IgD-negative memory B cell (primary cell): Measurements from ENCODE around the gene STXBP2. TPM values are rescaled to one million over a fixed set of nuclear protein-coding genes. Genes with fewer than 3 reads are reported as not detected.

Experiments used
- H3K27ac Mint-ChIP-seq, 3 donors: one replicate each; pipeline ENCODE4 v1.8.0; 2020 to 2022; ENCODE audit warnings: mild to moderate bottlenecking in 3 of 3, mixed read lengths in 3 of 3, moderate library complexity in 1 of 3
- H3K27me3 Mint-ChIP-seq: one replicate; pipeline ENCODE4 v1.8.0; 2021; ENCODE audit warnings: mixed read lengths
- H3K36me3 Mint-ChIP-seq: one replicate; pipeline ENCODE4 v1.8.0; 2020; ENCODE audit warnings: mild to moderate bottlenecking, mixed read lengths
- H3K4me1 Mint-ChIP-seq, 3 donors: one replicate each; pipeline ENCODE4 v1.8.0; 2020 to 2022; ENCODE audit warnings: mixed read lengths in 3 of 3, mild to moderate bottlenecking in 1 of 3
- H3K4me3 Mint-ChIP-seq, 4 donors: one replicate each; pipeline ENCODE4 v1.8.0; 2020 to 2022; ENCODE audit warnings: mild to moderate bottlenecking in 4 of 4, mixed read lengths in 4 of 4, moderate library complexity in 3 of 4
- H3K9me3 Mint-ChIP-seq, 3 donors: one replicate each; pipeline ENCODE4 v1.8.0; 2020 to 2021; ENCODE audit warnings: mixed read lengths in 3 of 3, mild to moderate bottlenecking in 1 of 3
- polyA plus RNA-seq: library from polyadenylated mRNA; unstranded; fragments of 300-500 nt; fragmentation: Illumina TruSeq; gene quantifications from one replicate; pipeline ENCODE4 v1.2.3, GENCODE V29; 2021

STXBP2 gene
- polyA plus RNA-seq, 1 donor from 2014 or later, result 70.2 TPM

DNA sequence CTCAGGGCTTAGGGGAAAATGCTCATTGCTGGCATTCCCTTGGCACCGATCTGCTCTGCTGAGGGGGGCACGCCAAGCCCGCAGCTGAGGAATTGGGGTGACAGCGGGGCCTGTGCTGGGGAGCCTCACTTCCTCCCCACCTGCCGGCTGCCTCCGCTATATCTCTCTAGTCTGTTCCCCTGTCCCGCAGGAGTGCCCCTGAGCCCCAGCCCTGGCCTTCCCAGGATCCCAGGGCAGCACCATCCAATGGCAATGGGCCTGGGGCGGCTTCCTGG is 9.5 kb downstream of the STXBP2 start:
- Mint-ChIP-seq H3K4me1 (peaks cover 0 to 1% (median 0%) of the 10 kb centered on the region in 3 donors), H3K27ac (no peak overlapping the region), H3K27me3 (no peaks in the 10 kb centered on the region), H3K9me3 (no peaks in the 10 kb centered on the region), H3K4me3 (no peak overlapping the region), H3K36me3 (no peaks in the 10 kb centered on the region)

DNA sequence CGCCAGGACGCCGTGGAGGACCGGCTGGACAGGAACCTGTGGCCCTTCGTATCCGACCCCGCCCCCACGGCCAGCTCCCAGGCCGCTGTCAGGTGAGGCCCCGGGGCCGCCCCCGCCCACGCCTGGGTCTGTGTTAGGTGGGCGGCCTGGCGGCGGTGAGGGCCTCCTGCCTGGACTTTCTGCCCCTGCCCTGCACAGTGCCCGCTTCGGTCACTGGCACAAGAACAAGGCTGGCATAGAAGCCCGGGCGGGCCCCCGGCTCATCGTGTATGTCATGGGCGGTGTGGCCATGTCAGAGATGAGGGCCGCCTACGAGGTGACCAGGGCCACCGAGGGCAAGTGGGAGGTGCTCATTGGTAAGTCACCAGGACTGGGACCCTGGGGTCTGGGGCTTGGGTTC is 10.2 kb downstream of the STXBP2 start:
- Mint-ChIP-seq H3K27ac (no peak overlapping the region), H3K27me3 (peaks cover 3% of the 10 kb centered on the region), H3K36me3 (no peaks in the 10 kb centered on the region), H3K4me3 (no peak overlapping the region), H3K4me1 (peaks cover 3 to 4% (median 3%) of the 10 kb centered on the region in 3 donors), H3K9me3 (no peaks in the 10 kb centered on the region)

DNA sequence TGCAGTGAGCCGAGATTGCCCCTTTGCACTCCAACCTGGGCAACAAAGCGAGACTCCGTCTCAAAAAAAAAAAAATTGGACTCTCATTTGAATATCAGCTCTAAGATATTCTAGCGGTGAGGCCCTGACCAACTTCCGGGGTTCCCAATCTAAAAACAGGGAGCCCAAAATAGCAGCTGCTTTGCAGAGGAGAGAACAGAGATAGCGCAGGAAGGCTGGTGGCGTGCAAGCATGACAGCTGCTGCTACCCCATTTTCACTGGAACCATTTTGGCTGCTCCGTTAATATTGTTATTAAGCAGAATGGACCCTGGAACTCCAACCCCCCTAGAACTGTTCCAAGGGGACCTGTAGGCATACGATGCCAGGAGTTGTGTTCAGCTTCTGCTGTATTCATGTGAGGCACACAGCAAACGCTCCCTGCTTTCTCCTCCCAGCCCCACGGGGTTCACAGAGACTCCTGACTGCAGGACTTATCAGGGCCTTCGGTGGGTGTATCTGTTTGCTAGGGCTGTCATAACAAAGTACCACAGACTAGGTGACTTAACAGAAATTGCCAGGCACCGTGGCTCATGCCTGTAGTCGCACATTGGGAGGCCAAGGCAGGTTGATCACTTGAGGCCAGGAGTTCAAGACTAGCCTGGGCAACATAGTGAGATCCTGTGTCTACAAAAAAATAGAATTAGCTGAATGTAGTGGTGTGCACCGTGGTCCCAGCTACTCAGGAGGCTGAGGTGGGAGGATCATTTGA is 11.5 kb downstream of the STXBP2 start:
- peaks cover 3% of the 10 kb centered on the region for H3K27me3 Mint-ChIP-seq
- H3K27ac Mint-ChIP-seq, result peak overlapping the region in 1 of 3 donors; percentile 45
- no peaks in the 10 kb centered on the region for H3K9me3 Mint-ChIP-seq
- no peaks in the 10 kb centered on the region for H3K36me3 Mint-ChIP-seq
- peak overlapping the region in 1 of 4 donors; percentile 9 for H3K4me3 Mint-ChIP-seq
- H3K4me1 Mint-ChIP-seq, result peaks cover 5 to 8% (median 7%) of the 10 kb centered on the region in 3 donors

DNA sequence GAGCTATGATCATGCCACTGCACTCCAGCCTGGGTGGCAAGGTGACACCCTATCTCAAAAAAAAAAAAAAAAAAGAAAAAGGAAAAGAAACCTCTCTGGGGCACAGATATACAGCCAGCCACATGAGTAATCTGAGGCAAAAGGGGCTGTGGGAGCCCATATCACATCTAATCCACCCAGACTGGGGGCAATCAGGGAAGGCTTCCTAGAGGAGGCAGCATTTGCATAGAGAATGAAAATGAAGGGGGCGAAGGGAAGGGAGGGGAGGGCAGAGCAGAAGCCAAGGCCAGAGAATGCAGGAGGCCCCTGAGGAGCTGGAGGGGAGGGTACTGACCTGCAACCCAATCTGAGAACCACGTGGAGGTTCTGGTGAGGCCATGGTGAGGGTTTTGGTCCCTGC is 13.2 kb downstream of the STXBP2 start:
- Mint-ChIP-seq H3K36me3 (no peaks in the 10 kb centered on the region), H3K4me3 (peak overlapping the region in 1 of 4 donors; percentile 58), H3K27me3 (peaks cover 3% of the 10 kb centered on the region)

DNA sequence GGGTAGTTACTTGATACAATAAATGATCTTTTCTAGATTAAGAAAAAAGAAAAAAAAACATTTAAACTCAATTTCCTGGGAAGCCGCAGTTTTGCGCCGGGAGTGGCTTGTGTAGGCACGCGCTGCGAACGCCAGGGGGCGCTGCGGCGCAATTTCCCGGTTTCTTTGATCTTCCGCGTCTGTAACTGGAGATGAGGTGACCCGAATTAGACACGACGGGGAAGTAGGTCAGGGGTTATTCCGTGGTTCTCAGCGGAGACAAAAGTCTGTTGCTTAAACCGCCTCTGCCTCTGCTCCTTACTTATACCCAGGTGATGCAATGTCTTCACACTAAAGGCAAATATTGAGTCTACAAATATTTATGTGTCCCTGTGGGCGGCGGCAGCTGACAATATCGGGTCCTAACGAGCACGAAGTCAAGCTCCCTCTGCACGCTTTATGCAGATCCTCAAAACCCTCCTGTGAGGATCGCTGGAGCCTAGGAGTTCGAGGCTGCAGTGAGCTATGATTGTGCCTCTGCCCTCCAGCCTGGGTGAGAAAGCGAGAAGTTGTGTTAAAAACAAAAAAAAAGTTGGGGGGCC is 15.2 kb downstream of the STXBP2 start:
- Mint-ChIP-seq H3K4me3 (peak overlapping the region; percentile 64 to 92 (median 79)), H3K4me1 (peaks cover 5 to 8% (median 7%) of the 10 kb centered on the region in 3 donors), H3K27ac (peak overlapping the region; percentile 46 to 67 (median 64)), H3K27me3 (peaks cover 3% of the 10 kb centered on the region), H3K9me3 (no peaks in the 10 kb centered on the region), H3K36me3 (no peaks in the 10 kb centered on the region)

More for the DNA sequence above, 13.2 kb downstream of the STXBP2 start:
- no peaks in the 10 kb centered on the region for H3K9me3 Mint-ChIP-seq
- peaks cover 5 to 8% (median 7%) of the 10 kb centered on the region in 3 donors for H3K4me1 Mint-ChIP-seq
- peak overlapping the region in 1 of 3 donors; percentile 59 for H3K27ac Mint-ChIP-seq

DNA sequence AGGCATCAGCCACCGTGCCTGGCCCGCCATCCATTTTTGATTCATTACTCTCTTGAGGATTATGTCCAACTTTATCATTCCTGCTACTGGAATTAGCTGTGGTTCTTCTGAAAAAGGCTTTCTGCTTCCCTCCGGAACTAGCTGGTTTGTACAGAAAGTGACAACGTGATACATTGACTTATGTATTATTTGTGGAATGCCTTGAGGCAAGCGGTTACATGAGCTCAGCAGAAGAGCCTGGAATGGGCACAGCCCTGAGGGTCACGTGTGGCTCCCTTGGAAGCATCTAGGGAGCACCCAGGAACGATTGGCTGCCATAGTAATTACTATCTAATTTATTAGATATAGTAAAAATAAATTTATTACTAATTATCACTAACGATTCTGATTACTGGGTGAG is 17.5 kb downstream of the STXBP2 start:
- Mint-ChIP-seq H3K36me3 (no peaks in the 10 kb centered on the region), H3K27me3 (peaks cover 3% of the 10 kb centered on the region), H3K4me3 (no peak overlapping the region), H3K4me1 (peaks cover 10 to 16% (median 11%) of the 10 kb centered on the region in 3 donors), H3K9me3 (no peaks in the 10 kb centered on the region), H3K27ac (peak overlapping the region in 1 of 3 donors; percentile 16)

DNA sequence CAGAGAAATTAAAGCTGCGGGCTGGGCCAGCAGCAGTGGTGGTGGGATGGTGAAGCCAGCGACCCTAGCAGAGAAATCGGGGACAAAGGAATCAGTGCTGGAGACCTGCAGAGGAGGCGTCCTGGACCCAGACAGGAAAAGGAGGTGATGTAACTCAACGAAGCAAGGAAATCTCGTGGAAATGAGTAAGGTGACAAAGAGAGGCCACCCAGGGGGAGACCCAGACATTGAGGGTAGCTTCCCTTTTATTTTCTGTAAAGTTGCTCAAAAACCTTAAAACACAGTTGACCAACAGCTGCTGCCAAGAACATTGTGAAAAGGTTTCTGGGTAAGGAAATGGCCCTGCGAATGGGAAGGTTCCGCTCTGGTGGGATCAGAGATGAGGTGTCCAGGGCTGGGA is 18.7 kb downstream of the STXBP2 start:
- peak overlapping the region in 1 of 4 donors; percentile 26 for H3K4me3 Mint-ChIP-seq

DNA sequence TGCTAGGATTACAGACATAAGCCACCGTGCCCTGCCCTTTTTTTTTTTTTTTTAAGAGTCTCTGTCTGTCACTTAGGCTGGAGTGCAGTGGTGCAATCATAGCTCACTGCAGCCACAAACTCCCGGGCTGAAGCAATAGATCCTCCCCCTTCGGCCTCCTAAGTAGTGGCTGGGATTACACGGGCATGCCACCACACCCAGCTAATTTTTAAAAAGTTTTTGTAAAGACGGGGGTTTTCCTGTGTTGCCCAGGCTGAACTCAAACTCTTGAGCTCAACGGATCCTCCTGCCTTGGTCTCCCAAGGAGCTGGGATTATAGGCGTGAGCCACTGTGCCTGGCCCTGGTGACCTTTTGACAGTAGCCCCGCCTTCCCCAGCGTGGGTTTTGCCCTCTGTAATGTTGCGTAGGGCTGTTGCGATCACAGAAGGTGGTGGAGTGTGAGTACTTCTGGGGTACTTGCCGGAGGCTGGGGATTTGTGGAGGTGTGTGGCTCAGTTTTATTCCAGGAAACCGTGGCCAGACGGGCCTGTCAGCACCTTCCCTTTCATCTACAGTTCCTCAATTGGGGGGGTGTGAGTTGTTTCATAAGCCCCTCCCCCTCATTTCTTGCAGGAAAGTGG is 20.3 kb downstream of the STXBP2 start:
- peak overlapping the region in 2 of 3 donors; percentile 13 to 31 for H3K27ac Mint-ChIP-seq
- peaks cover 6 to 13% (median 7%) of the 10 kb centered on the region in 3 donors for H3K4me1 Mint-ChIP-seq
- H3K27me3 Mint-ChIP-seq, result no peaks in the 10 kb centered on the region
- no peaks in the 10 kb centered on the region for H3K9me3 Mint-ChIP-seq
- peak overlapping the region in 3 of 4 donors; percentile 25 to 64 (median 45) for H3K4me3 Mint-ChIP-seq
- H3K36me3 Mint-ChIP-seq, result no peaks in the 10 kb centered on the region

More for the DNA sequence above, 18.7 kb downstream of the STXBP2 start:
- Mint-ChIP-seq H3K36me3 (no peaks in the 10 kb centered on the region), H3K4me1 (peaks cover 10 to 16% (median 11%) of the 10 kb centered on the region in 3 donors), H3K9me3 (no peaks in the 10 kb centered on the region), H3K27me3 (peaks cover 3% of the 10 kb centered on the region), H3K27ac (no peak overlapping the region)

DNA sequence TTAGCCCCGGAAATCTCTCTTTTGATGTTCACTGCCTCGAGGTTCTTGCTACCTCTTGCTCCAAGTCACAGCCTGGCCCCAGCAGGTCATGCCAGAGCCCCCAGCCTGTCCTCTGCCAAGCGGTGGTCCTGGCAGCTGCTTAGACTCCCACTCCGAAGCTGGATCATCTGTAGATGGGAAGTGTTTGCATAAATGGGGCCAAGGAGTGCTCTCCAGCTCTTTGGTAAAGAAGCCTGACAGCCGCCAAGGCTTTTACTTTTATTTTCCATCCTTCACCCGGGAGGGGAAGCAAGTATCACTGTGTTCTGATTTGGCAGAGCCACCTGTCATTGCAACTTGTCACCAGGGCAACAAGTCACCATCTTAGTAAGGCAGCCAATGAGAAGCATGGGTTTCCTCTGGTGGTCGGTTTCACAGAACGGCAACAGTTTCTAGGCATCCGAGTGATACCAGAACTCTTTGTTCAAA is 21.3 kb downstream of the STXBP2 start:
- peak overlapping the region; percentile 64 to 83 (median 70) for H3K4me3 Mint-ChIP-seq
- peak overlapping the region; percentile 67 to 90 (median 67) for H3K27ac Mint-ChIP-seq
- H3K27me3 Mint-ChIP-seq, result no peaks in the 10 kb centered on the region

DNA sequence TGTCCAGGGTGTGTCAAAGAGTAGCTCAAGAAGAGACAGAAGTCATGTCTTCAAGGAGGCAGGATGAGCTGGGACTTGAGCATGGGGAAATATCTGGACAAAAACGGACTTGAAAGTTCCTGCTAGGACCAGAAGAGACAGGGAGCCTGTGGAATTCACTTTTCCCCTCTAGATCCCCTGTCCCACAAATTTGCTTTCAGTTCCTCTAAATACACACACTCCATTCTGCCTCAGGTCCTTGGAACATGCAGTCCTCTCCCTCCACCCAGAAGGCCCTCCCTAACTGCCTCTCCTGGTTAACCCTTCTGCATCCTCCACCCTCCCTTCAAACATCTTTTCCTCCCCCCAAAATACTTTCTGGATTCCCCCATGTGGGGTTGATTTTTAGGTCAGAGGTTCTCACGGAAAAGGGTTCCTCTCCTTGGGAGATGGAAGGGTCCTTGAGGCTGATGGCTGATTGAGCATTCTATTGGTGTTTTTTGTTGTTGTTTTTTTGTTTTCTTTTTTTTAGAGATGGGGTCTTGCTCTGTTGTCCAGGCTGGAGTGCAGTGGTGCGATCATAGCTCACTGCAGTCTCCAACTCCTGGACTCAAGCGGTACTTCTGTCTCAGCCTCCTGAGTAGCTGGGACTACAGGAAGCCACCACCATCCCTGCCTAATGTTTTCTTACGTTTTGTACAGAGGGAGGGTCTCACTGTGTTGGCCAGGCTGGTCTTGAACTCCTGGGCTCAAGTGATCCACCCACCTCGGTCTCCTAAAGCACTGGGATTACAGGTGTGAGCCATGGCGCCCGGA is 25.0 kb downstream of the STXBP2 start:
- Mint-ChIP-seq H3K27ac (peak overlapping the region in 1 of 3 donors; percentile 62), H3K27me3 (peaks cover 3% of the 10 kb centered on the region), H3K4me3 (no peak overlapping the region), H3K4me1 (peaks cover 3 to 8% (median 6%) of the 10 kb centered on the region in 3 donors), H3K36me3 (no peaks in the 10 kb centered on the region), H3K9me3 (peaks cover 0 to 2% (median 0%) of the 10 kb centered on the region in 3 donors)

More for the DNA sequence above, 21.3 kb downstream of the STXBP2 start:
- Mint-ChIP-seq H3K4me1 (peaks cover 3 to 8% (median 6%) of the 10 kb centered on the region in 3 donors), H3K36me3 (no peaks in the 10 kb centered on the region), H3K9me3 (no peaks in the 10 kb centered on the region)

DNA sequence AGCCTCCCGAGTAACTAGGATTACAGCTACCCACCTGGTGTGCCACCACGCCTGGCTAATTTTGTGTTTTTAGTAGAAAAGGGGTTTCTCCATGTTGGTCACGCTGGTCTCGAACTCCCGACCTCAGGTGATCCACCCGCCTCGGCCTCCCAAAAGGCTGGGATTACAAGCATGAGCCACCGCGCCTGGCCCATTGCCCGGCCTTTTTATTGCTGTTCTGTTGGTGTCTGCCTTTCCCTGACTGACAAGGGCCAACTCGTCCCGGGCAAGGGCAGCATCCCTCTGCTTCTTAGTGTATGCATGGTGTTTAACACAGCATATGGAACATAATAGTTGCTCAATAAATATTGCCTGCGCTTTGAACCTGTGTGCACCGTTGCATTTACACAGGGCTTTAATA is 25.7 kb downstream of the STXBP2 start:
- Mint-ChIP-seq H3K36me3 (no peaks in the 10 kb centered on the region), H3K4me1 (peaks cover 3 to 6% (median 5%) of the 10 kb centered on the region in 3 donors)

DNA sequence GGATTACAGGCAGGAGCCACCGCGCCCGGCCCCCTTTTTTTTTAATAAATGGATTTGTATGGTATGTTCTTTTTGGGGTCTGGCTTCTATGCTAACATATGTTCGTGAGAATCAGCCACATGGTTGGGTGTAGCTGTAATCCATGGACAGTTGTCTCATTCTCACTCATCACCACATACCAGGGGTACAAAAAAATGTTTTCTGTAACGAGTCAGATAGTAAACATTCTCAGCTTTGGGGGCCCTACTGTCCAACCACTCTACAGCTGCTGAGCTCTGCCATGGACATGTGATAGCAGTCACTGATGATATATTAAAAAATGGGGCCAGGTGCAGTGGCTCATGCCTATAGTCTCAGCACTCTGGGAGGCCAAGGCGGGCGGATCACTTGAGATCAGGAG is 26.8 kb downstream of the STXBP2 start:
- H3K4me3 Mint-ChIP-seq, result no peak overlapping the region
- H3K27me3 Mint-ChIP-seq, result peaks cover 4% of the 10 kb centered on the region
- H3K4me1 Mint-ChIP-seq, result no peaks in the 10 kb centered on the region
- peaks cover 0 to 2% (median 0%) of the 10 kb centered on the region in 3 donors for H3K9me3 Mint-ChIP-seq
- no peaks in the 10 kb centered on the region for H3K36me3 Mint-ChIP-seq
- H3K27ac Mint-ChIP-seq, result no peak overlapping the region

More for the DNA sequence above, 25.7 kb downstream of the STXBP2 start:
- no peak overlapping the region for H3K4me3 Mint-ChIP-seq
- H3K9me3 Mint-ChIP-seq, result peaks cover 0 to 2% (median 0%) of the 10 kb centered on the region in 3 donors
- peaks cover 3% of the 10 kb centered on the region for H3K27me3 Mint-ChIP-seq
- no peak overlapping the region for H3K27ac Mint-ChIP-seq

DNA sequence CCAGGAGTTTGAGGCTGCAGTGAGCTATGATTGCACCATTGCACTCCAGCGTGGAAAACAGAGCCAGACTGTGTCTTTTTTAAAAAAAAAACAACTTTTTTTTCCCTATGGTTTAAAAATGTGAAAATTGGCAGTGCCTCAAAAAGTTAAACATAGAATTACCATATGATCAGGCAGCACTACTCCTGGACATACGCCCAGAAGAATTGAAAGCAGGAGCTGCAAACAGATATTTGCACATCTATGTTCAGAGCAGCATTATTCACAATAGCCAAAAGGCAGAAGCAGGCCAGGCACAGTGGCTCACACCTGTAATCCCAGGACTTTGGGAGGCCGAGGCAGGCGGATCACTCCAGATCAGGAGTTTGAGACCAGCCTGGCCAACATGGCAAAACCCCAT is 28.2 kb downstream of the STXBP2 start:
- Mint-ChIP-seq H3K36me3 (no peaks in the 10 kb centered on the region), H3K9me3 (peaks cover 0 to 2% (median 0%) of the 10 kb centered on the region in 3 donors), H3K4me3 (no peak overlapping the region), H3K4me1 (no peaks in the 10 kb centered on the region), H3K27ac (no peak overlapping the region), H3K27me3 (peaks cover 8% of the 10 kb centered on the region)

DNA sequence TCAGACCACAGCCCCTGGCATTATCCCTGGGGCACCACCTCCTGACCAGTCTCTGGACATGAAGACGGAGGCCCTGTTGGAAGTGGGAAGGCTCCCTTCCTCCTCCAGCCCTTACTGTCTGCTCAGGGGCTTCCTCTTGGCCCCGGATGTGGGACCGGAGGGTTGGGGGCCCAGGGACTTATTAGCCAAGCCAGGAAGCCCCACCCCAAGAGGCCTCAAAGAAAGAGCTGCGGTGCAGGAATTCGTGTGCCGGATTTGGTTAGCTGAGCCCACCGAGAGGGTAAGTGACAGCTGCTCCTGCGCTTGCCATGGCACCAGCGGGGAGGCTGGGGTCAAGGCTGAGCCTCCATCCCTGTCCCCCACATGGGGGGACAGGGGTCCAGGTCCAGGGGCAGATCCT is 31.9 kb downstream of the STXBP2 start, which contains the start of gene RETN:
Gene RETN, plus strand, starts transcription at position 208 of the 400 bp plus-strand sequence. CDS start 278 bp downstream, outside the sequence.
- Mint-ChIP-seq H3K9me3 (peaks cover 0 to 4% (median 0%) of the 10 kb centered on the region in 3 donors), H3K4me1 (peaks cover 0 to 8% (median 6%) of the 10 kb centered on the region in 3 donors), H3K27ac (no peak within 1 kb of the TSS), H3K36me3 (no peaks in the 10 kb centered on the region), H3K4me3 (peak within 1 kb of the TSS in 1 of 4 donors; percentile 27), H3K27me3 (peaks cover 33% of the 10 kb centered on the region)
